Stimulated activated CD4-positive, alpha-beta T cell treated with anti-CD3 and anti-CD28 coated beads, Interleukin-4, amount 100 ng/mL, for 48 hours (primary cell): Measurements from ENCODE around the gene WEE1.
"Not testable (repeated sequence)": the region's sequence is repeated elsewhere in the genome, so short reads cannot be mapped to it uniquely, and the experiment has no call there.

Experiments used
- DNase-seq, 2 donors: peaks; one replicate each; pipeline ENCODE4 v3.0.0-alpha.2; 2020; ENCODE audit warnings: low read depth in 2 of 2

WEE1 gene

DNA sequence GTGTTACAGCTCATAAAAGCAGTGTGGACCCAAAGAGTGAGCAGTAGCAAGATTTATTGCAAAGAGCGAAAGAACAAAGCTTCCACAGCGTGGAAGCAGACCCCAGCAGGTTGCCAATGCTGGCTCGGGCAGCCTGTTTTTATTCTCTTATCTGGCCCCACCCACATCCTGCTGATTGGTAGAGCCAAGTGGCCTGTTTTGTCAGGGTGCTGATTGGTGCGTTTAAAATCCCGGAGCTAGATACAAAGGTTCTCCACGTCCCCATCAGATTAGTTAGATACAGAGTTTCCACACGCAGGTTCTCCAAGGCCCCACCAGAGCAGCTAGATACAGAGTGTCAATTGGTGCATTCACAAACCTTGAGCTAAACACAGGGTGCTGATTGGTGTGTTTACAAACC, 48.9 kb downstream of the WEE1 start:
- not testable (repeated sequence) for DNase-seq

DNA sequence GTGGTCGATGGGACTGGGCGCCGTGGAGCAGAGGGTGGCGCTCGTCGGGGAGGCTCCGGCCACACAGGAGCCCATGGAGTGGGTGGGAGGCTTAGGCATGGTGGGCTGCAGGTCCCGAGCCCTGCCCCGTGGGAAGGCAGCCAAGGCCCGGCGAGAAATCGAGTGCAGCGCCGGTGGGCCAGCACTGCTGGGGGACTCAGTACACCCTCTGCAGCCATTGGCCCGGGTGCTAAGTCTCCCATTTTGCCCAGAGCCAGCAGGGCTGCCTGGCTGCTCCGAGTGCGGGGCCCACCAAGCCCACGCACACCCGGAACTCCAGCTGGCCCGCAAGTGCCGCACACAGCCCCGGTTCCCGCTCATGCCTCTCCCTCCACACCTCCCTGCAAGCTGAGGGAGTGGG, 49.6 kb downstream of the WEE1 start:
- DNase-seq = not testable (repeated sequence)

DNA sequence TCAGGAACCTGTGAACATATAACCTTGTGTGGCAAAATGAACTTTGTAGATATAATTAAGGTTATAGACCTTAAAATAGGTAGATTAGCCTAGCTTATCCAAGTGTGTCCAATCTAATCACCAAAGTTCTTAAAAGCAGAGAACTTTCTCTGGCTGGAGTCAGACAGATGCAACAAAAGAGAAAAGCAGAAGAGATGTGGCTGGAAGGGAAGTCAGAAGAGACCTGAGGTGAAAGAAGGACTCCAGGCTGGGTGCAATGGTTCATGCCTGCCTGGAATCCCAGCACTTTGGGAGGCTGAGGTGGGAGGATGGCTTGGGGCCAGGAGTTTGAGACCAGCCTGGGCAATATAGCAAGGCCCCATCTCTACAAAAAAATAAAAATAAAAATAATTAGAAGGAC, 51.0 kb downstream of the WEE1 start:
- no peak for DNase-seq

DNA sequence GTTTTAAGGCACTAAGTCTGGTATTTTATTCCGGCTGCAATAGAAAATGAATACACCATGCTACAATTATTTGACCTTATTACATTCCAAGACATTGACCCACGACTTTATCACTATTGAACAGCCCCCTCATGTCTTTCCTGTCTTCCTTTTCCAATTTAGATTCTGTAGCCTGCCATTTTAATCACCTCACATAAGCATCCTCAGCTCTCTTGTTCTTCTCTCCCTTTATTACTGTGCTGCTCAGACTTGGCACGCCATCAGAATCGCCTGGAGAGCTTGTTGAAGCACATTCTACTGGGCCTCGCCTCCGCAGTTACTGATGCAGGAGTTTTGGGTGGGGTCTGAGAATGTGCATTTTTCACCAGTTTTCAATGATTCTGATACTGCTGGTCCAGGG, 51.7 kb downstream of the WEE1 start:
- no peak for DNase-seq

GRCh38 chr11:9625728-9626127, 52.3 kb downstream of the WEE1 start:
- no peak for DNase-seq

DNA sequence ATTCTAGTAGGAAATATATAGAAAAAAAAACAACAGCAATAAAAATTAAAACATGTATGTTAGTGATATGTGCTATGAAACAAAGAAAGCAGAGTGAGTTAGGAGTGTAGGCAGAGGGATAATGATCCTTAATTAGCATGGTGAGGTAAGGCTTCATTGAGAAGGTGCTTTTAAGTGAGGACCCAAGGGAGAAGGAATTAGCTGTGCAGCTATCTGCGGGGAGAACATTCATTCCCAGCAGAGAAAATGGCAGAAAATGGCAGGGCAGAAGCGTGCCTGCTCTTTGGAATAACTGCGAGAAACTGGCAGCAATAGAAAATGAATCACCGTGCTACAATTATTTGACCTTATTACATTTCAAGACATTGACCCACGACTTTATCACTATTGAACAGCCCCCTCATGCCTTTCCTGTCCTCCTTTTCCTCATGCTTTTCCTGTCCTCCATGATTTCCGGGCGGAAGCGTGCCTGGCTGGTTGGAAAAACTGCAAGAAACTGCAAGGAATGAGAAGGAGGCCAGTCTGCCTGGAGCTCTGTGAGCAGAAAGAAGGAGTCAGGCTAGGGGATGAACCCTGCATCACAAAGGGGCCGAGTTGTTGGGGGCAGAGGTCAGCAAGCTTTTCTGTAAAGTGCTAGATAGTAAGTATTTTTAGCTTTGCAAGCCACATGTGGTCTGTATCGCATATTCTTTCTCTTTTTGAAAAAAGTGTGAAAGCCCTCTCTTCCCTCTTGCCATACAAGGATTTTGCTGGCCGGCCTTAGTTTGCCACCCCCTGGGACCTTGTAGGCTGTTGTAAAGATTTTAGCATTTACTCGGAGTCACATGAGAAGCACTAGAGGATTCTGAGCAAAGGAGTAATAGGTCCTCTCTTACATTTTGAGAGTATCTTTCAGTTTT, 53.3 kb downstream of the WEE1 start:
- no peak for DNase-seq

GRCh38 chr11:9629064-9629463, 55.6 kb downstream of the WEE1 start:
- no peak for DNase-seq

DNA sequence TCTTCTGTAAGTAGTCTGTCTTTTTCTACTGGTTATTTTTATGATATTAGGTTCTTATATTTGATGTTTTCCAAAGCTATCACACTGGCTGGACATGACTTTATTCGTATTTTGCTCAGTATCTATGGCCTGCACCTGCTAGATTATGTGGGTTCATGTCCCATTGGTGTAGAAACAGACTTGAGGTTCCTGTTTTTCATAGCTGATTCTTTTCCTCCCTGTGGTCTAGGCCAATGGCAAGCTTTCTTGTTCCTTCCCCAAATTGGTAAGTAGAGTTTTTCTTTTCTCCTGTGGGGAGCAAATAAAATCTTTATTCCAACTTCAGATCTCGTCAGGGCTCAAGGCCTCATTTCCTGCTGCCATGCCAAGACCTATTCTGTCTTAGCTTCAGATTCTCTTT, 60.2 kb downstream of the WEE1 start:
- DNase-seq = no peak

GRCh38 chr11:9636691-9637090, 63.2 kb downstream of the WEE1 start:
- DNase-seq = no peak

DNA sequence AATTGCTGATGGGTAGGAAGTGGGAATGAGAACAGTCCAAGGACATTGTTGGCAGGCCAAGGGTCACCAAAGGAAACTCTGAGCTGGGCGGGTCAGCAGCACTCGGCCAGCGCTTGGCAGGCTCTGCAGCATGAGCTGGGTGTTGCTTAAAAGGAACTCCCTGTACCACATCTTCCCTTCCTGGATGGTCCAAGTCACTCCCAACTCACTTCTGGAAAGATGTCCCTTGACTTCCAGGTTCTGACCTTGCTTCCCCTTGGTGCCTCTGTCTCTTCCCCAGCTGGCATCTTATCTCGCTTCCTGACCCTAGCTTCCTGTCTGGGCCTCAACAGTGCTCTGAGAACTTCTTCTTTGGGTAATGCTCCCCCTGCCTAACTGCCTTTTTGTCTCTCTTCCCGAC, 65.6 kb downstream of the WEE1 start:
- no peak for DNase-seq
